ENCODE results near the gene DOCK9. TPM values are rescaled to one million over a fixed set of nuclear protein-coding genes. Genes with fewer than 3 reads are reported as not detected.

Gene DOCK9
- polyA plus RNA-seq, 1 donor (not counting 4 experiments of a cell fraction or from before 2014, with no cell fraction given) = 110 TPM

DNA sequence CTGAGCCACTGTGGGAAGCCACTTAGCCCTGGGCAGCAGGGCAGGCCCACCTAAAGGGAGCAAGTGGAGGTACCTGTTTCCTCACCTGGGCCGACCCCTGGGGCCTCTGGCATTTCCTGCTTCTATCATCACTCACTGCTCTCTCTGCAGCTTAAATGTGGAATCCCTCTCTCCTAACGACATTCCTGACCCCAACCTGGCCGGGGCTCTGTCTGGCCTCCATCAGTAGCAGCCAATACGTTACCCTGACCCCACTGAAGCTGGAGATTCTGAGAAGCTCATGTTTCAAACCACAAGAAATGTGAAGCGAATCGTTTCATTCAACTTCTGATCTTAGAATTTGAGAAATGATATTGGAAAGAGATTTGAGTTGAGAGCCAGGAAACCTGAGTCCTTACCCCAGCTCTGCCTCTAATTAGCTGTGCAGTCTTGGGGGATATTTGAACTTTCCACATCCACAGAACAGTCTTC, 39.9 kb downstream of the DOCK9 start:
- DNase-seq (ENCODE audit: low read depth, low spot score) (no peak), FAIRE-seq (no peak)
- H3K79me2 ChIP-seq (ENCODE audit: control insufficient read depth, insufficient read depth, low read length) = peaks cover 75% of the 10 kb centered on the region
- H3K27ac ChIP-seq (ENCODE audit: control insufficient read depth, insufficient read depth, low read length) = no peak overlapping the region
- no peak overlapping the region for H3K4me2 ChIP-seq (ENCODE audit: control insufficient read depth, extremely low read depth, insufficient read depth, low read depth, low read length)
- no peaks in the 10 kb centered on the region for H3K27me3 ChIP-seq (ENCODE audit: control insufficient read depth, extremely low read depth, insufficient read depth, low read length)
- no peak overlapping the region for H2AFZ ChIP-seq (ENCODE audit: control insufficient read depth, low read length)
- no peaks in the 10 kb centered on the region for H3K9me1 ChIP-seq (ENCODE audit: control insufficient read depth, extremely low read depth, insufficient read depth, low read length)
- H3K4me3 ChIP-seq (ENCODE audit: control insufficient read depth in 2 of 3, extremely low read depth in 1 of 3, insufficient read depth in 2 of 3, low read depth in 1 of 3, low read length in 3 of 3) = no peak overlapping the region
- H3K4me1 ChIP-seq (ENCODE audit: control insufficient read depth, extremely low read depth, insufficient read depth, low read length) = peaks cover 9% of the 10 kb centered on the region
- H4K20me1 ChIP-seq (ENCODE audit: control insufficient read depth, extremely low read depth, insufficient read depth, low read length) = no peaks in the 10 kb centered on the region
- H3K9me3 ChIP-seq (ENCODE audit: control insufficient read depth, low read depth, low read length) = no peaks in the 10 kb centered on the region
- TF ChIP-seq, protein P1, sequence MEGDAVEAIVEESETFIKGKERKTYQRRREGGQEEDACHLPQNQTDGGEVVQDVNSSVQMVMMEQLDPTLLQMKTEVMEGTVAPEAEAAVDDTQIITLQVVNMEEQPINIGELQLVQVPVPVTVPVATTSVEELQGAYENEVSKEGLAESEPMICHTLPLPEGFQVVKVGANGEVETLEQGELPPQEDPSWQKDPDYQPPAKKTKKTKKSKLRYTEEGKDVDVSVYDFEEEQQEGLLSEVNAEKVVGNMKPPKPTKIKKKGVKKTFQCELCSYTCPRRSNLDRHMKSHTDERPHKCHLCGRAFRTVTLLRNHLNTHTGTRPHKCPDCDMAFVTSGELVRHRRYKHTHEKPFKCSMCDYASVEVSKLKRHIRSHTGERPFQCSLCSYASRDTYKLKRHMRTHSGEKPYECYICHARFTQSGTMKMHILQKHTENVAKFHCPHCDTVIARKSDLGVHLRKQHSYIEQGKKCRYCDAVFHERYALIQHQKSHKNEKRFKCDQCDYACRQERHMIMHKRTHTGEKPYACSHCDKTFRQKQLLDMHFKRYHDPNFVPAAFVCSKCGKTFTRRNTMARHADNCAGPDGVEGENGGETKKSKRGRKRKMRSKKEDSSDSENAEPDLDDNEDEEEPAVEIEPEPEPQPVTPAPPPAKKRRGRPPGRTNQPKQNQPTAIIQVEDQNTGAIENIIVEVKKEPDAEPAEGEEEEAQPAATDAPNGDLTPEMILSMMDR (optimal IDR thresholded peaks at IDR 0.05 in 1 of 3, IDR thresholded peaks at IDR 0.05 in 1 of 3, conservative IDR thresholded peaks at IDR 0.05 in 1 of 3; ENCODE audit: extremely low read depth in 1 of 3, insufficient read depth in 2 of 3, low read length in 3 of 3) = no peak
- no peak for TF ChIP-seq EZH2 (IDR thresholded peaks at IDR 0.05; ENCODE audit: low read length)
- H3K9ac ChIP-seq (ENCODE audit: control insufficient read depth, extremely low read depth, insufficient read depth, low read length) = no peak overlapping the region
- dilution Hi-C loops (cut with MboI; ENCODE audit: extremely low pct_ligation_motif_present, low sequenced_read_pairs) = no loop called here
- peaks cover 0 to 3% of the 10 kb centered on the region in 2 experiments for H3K36me3 ChIP-seq (ENCODE audit: control insufficient read depth in 2 of 2, extremely low read depth in 1 of 2, insufficient read depth in 2 of 2, low read length in 2 of 2)

DNA sequence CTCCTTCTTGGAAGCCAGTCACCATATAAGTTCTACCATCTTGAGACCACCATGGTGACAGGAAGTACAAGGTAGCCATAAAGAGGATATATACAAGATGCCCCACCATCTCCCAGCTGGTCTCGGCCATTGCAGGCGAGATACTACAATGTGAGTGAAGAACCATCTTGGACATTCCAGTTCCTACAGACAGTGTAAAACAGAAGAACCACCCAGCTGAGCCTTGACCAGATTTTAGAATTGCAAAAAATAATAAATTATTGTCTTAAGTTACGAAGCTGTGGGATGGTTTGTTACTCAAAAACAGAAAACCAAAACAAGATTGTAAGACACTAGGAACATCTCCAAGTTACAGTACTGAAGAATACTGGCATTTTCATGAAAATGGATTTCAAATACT, 43.6 kb downstream of the DOCK9 start:
- Histone ChIP-seq H3K4me1 (ENCODE audit: control insufficient read depth, extremely low read depth, insufficient read depth, low read length) (no peaks in the 10 kb centered on the region), H3K9me1 (ENCODE audit: control insufficient read depth, extremely low read depth, insufficient read depth, low read length) (no peaks in the 10 kb centered on the region), H3K79me2 (ENCODE audit: control insufficient read depth, insufficient read depth, low read length) (peaks cover 65% of the 10 kb centered on the region), H3K4me2 (ENCODE audit: control insufficient read depth, extremely low read depth, insufficient read depth, low read depth, low read length) (no peak overlapping the region), H3K36me3 (ENCODE audit: control insufficient read depth in 2 of 2, extremely low read depth in 1 of 2, insufficient read depth in 2 of 2, low read length in 2 of 2) (peaks cover 0 to 3% of the 10 kb centered on the region in 2 experiments), H3K4me3 (ENCODE audit: control insufficient read depth in 2 of 3, extremely low read depth in 1 of 3, insufficient read depth in 2 of 3, low read depth in 1 of 3, low read length in 3 of 3) (no peak overlapping the region), H3K9me3 (ENCODE audit: control insufficient read depth, low read depth, low read length) (no peaks in the 10 kb centered on the region), H3K9ac (ENCODE audit: control insufficient read depth, extremely low read depth, insufficient read depth, low read length) (no peak overlapping the region), H4K20me1 (ENCODE audit: control insufficient read depth, extremely low read depth, insufficient read depth, low read length) (no peaks in the 10 kb centered on the region), H2AFZ (ENCODE audit: control insufficient read depth, low read length) (no peak overlapping the region), H3K27ac (ENCODE audit: control insufficient read depth, insufficient read depth, low read length) (no peak overlapping the region), H3K27me3 (ENCODE audit: control insufficient read depth, extremely low read depth, insufficient read depth, low read length) (no peaks in the 10 kb centered on the region)
- no peak for FAIRE-seq
- TF ChIP-seq EZH2 (IDR thresholded peaks at IDR 0.05; ENCODE audit: low read length) = no peak
- TF ChIP-seq, protein P1 (optimal IDR thresholded peaks at IDR 0.05 in 1 of 3, IDR thresholded peaks at IDR 0.05 in 1 of 3, conservative IDR thresholded peaks at IDR 0.05 in 1 of 3; ENCODE audit: extremely low read depth in 1 of 3, insufficient read depth in 2 of 3, low read length in 3 of 3) = no peak
- DNase-seq (ENCODE audit: low read depth, low spot score) = no peak
- dilution Hi-C loops (cut with MboI; ENCODE audit: extremely low pct_ligation_motif_present, low sequenced_read_pairs) = no loop called here

All from keratinocyte (primary cell).